ENCODE measurements around the gene OR2V1. TPM values are rescaled to one million over a fixed set of nuclear protein-coding genes. Genes with fewer than 3 reads are reported as not detected.

OR2V1 gene
- total and polyA plus RNA-seq, 2 donors (not counting 1 experiment from before 2014, with no cell fraction given), result not detected

DNA sequence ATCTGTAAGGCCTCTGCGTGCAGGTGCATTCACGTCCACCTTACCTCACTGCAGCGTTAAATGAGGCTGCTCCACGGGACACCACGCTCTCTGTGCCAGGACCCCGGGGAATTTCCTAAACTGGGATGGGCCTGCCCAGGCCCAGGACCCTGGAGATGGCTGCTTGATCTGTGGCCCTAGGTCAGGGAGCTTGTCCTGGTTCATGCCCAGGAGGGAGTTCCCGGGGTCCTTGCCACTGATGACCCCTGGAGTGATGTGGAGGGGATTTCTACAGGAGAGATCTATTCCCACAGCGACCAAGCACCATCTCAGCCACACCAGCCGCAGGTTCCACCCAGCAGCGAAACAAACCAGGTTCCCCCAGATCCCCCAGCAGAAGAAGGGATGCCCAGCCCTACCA, 3.5 kb downstream of the OR2V1 start:
- Histone ChIP-seq H3K9ac (ENCODE audit: low read length) (no peak overlapping the region), H4K20me1 (ENCODE audit: control insufficient read depth, insufficient read depth, low read length, poor library complexity, severe bottlenecking) (no peaks in the 10 kb centered on the region), H3K79me2 (ENCODE audit: control insufficient read depth, insufficient read depth, low read length) (no peaks in the 10 kb centered on the region), H3K4me2 (replicated peaks; ENCODE audit: low read depth, low read length, poor library complexity, severe bottlenecking) (no peak overlapping the region), H2AFZ (ENCODE audit: insufficient read depth, low read depth, low read length, poor library complexity, severe bottlenecking) (no peak overlapping the region), H3K27me3 (replicated peaks in 1 of 4; ENCODE audit: control extremely low read depth in 1 of 4, control insufficient read depth in 3 of 4, insufficient read depth in 4 of 4, low read length in 3 of 4) (peaks cover 0 to 19% (median 5%) of the 10 kb centered on the region in 4 experiments), H3K4me3 (ENCODE audit: control extremely low read depth in 1 of 5, extremely low read depth in 1 of 5, insufficient read depth in 1 of 5, low read depth in 2 of 5, low read length in 4 of 5) (no peak overlapping the region), H3K36me3 (replicated peaks in 1 of 2; ENCODE audit: control extremely low read depth in 1 of 2, control insufficient read depth in 1 of 2, extremely low read depth in 1 of 2, insufficient read depth in 2 of 2, low read length in 1 of 2) (no peaks in the 10 kb centered on the region), H3K27ac (ENCODE audit: low read length in 2 of 2) (no peak overlapping the region), H3K4me1 (ENCODE audit: control insufficient read depth in 2 of 2, insufficient read depth in 2 of 2, low read length in 2 of 2) (no peaks in the 10 kb centered on the region), H3K9me3 (ENCODE audit: control extremely low read depth in 1 of 3, control insufficient read depth in 2 of 3, insufficient read depth in 1 of 3, low read length in 2 of 3) (peaks cover 0 to 6% (median 0%) of the 10 kb centered on the region in 3 donors)
- ChIA-PET CTCF (no interaction called here), POLR2A (no interaction called here)
- Mint-ChIP-seq H3K4me1 (peaks cover 2% of the 10 kb centered on the region), H3K4me3 (no peak overlapping the region), H3K27ac (no peak overlapping the region), H3K27me3 (peaks cover 62% of the 10 kb centered on the region), H3K9me3 (ENCODE audit: insufficient read depth) (no peaks in the 10 kb centered on the region)
- ATAC-seq (ENCODE audit: low read depth) (no peak), DNase-seq (no peak)
- intact Hi-C loops (cut with micrococcal nuclease), result no loop called here
- 93% methylated on average over 9 of the region's 10 CpGs for WGBS (ENCODE audit: insufficient coverage)
- TF ChIP-seq EZH2 (IDR thresholded peaks at IDR 0.05; ENCODE audit: borderline replicate concordance, insufficient read depth, low read depth, low read length, poor library complexity, severe bottlenecking), result no peak

- H3K4me3 Mint-ChIP-seq, result no peak overlapping the region
- intact Hi-C loops (cut with micrococcal nuclease), result no loop called here
- H3K4me1 Mint-ChIP-seq, result peaks cover 2% of the 10 kb centered on the region
- H3K36me3 ChIP-seq (replicated peaks in 1 of 2; ENCODE audit: control extremely low read depth in 1 of 2, control insufficient read depth in 1 of 2, extremely low read depth in 1 of 2, insufficient read depth in 2 of 2, low read length in 1 of 2), result no peaks in the 10 kb centered on the region
- H3K27me3 Mint-ChIP-seq, result peaks cover 61% of the 10 kb centered on the region
- POLR2A ChIA-PET, result no interaction called here
- ATAC-seq (ENCODE audit: low read depth) (no peak), DNase-seq (no peak)
- no peak overlapping the region for H3K9ac ChIP-seq (ENCODE audit: low read length)
- H3K9me3 Mint-ChIP-seq (ENCODE audit: insufficient read depth), result no peaks in the 10 kb centered on the region
- TF ChIP-seq EZH2 (IDR thresholded peaks at IDR 0.05; ENCODE audit: borderline replicate concordance, insufficient read depth, low read depth, low read length, poor library complexity, severe bottlenecking), result no peak
- TF ChIP-seq, protein P1, sequence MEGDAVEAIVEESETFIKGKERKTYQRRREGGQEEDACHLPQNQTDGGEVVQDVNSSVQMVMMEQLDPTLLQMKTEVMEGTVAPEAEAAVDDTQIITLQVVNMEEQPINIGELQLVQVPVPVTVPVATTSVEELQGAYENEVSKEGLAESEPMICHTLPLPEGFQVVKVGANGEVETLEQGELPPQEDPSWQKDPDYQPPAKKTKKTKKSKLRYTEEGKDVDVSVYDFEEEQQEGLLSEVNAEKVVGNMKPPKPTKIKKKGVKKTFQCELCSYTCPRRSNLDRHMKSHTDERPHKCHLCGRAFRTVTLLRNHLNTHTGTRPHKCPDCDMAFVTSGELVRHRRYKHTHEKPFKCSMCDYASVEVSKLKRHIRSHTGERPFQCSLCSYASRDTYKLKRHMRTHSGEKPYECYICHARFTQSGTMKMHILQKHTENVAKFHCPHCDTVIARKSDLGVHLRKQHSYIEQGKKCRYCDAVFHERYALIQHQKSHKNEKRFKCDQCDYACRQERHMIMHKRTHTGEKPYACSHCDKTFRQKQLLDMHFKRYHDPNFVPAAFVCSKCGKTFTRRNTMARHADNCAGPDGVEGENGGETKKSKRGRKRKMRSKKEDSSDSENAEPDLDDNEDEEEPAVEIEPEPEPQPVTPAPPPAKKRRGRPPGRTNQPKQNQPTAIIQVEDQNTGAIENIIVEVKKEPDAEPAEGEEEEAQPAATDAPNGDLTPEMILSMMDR (IDR thresholded peaks at IDR 0.05), result no peak
- 72% methylated on average over 17 of the region's 18 CpGs for WGBS (ENCODE audit: insufficient coverage)
- H3K9me3 ChIP-seq (ENCODE audit: control extremely low read depth in 1 of 3, control insufficient read depth in 2 of 3, insufficient read depth in 1 of 3, low read length in 2 of 3), result peaks cover 0 to 9% (median 0%) of the 10 kb centered on the region in 3 donors
- H3K4me1 ChIP-seq (ENCODE audit: control insufficient read depth in 2 of 2, insufficient read depth in 2 of 2, low read length in 2 of 2), result no peaks in the 10 kb centered on the region
- no peaks in the 10 kb centered on the region for H4K20me1 ChIP-seq (ENCODE audit: control insufficient read depth, insufficient read depth, low read length, poor library complexity, severe bottlenecking)
- no peak overlapping the region for H3K27ac Mint-ChIP-seq
- peaks cover 0 to 26% (median 6%) of the 10 kb centered on the region in 4 experiments for H3K27me3 ChIP-seq (replicated peaks in 1 of 4; ENCODE audit: control extremely low read depth in 1 of 4, control insufficient read depth in 3 of 4, insufficient read depth in 4 of 4, low read length in 3 of 4)
- no peak overlapping the region for H3K4me2 ChIP-seq (replicated peaks; ENCODE audit: low read depth, low read length, poor library complexity, severe bottlenecking)
- H3K27ac ChIP-seq (ENCODE audit: low read length in 2 of 2), result no peak overlapping the region
- no peak overlapping the region for H3K4me3 ChIP-seq (ENCODE audit: control extremely low read depth in 1 of 5, extremely low read depth in 1 of 5, insufficient read depth in 1 of 5, low read depth in 2 of 5, low read length in 4 of 5)
- no peak overlapping the region for H2AFZ ChIP-seq (ENCODE audit: insufficient read depth, low read depth, low read length, poor library complexity, severe bottlenecking)
- CTCF ChIA-PET, result no interaction called here
- H3K79me2 ChIP-seq (ENCODE audit: control insufficient read depth, insufficient read depth, low read length), result no peaks in the 10 kb centered on the region
Observed at GRCh38 chr5:181126841-181127240, 4.1 kb downstream of the OR2V1 start.

Measured in B cell (primary cell).